GM21526 (cell line): ENCODE results near the gene KLF13.

Source experiments
- ATAC-seq: cut with Tn5 transposase; IDR thresholded peaks from one replicate; pipeline ENCODE4 v1.9.1; 2021; ENCODE audit warnings: moderate library complexity; ENCODE audit not compliant: unreplicated experiment, low FRiP score

KLF13 gene

DNA sequence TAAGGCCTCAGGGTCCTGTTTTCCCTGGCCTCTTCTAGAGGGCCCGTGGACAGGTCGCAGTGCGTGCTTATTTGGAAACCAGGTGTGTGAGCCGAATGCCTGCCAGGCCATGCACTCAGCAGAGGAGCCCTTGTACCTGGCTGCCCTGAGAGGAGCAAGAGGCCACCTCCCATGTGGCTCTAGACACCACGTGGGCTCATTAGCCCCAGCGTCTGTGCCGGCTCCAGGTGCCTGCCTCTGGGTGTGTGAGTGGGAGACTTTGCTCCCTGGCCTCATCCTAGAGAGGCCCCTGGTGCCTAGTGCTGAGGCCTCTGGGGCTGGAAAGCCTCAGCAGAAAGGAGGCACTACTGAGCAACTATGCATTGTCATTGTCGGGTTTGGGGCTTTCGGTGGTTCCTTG is 50.4 kb downstream of the KLF13 start:
- no peak for ATAC-seq

DNA sequence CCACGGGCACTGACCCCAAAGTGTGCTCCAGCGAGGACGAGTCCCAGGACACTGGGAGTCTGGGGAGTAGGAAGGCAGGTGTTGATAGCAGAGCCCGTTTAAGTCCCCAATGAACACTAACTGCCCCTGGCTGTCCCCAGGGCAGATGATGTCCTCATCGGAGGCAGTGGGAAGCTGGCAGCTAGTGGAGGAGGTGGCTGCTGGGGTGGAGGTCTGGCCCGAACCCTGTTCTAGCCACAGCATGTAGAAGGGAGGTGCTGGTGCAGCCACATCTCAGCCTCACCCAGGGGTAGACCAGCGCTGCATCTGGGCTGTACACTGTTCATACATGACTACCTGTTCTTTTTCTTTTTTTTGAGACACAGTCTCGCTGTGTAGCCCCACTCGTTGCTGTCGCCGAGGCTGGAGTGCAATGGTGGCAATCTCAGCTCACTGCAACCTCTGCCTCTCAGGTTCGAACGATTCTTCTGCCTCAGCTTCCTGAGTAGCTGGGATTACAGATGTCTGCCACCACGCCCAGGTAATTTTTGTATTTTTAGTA is 51.8 kb downstream of the KLF13 start:
- ATAC-seq, result no peak

DNA sequence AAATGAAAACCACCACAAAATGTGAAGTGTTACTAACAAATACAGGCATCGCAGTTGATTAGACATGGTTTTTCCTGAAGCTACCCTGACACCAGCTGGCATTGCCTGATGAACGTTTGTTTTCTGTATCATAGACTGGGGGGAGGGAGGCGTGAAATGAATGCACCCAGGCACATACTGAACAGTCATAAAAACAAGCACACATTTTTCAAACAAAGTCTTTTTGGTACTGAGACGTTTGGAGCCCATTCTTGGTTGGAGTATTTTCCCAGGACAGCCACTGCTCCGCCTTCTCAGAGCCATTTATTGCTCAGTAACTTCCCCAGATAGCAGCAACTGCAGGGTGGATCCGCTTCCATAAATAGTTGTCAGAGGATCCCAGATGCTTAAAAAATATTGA is 52.4 kb downstream of the KLF13 start:
- ATAC-seq, result no peak

DNA sequence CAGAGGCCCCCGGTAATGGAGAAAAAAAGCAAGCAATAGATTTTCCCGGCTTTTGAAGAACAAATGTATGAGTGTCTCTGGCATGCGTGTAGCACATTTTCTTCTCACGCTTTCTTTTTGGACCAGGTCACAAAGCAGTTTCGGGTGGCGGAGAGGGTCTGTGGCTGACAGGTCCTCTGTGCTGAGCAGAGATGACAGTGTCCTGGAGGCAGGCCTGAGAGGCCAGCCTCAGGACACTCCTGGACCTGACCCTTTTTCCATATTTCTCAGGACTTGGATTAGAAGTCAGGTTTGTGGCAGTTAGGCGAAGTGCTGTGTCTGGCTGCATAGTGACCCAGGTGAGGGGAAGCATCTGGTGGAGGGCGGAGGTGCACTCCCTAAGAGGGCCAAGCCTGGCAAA is 52.9 kb downstream of the KLF13 start:
- no peak for ATAC-seq

DNA sequence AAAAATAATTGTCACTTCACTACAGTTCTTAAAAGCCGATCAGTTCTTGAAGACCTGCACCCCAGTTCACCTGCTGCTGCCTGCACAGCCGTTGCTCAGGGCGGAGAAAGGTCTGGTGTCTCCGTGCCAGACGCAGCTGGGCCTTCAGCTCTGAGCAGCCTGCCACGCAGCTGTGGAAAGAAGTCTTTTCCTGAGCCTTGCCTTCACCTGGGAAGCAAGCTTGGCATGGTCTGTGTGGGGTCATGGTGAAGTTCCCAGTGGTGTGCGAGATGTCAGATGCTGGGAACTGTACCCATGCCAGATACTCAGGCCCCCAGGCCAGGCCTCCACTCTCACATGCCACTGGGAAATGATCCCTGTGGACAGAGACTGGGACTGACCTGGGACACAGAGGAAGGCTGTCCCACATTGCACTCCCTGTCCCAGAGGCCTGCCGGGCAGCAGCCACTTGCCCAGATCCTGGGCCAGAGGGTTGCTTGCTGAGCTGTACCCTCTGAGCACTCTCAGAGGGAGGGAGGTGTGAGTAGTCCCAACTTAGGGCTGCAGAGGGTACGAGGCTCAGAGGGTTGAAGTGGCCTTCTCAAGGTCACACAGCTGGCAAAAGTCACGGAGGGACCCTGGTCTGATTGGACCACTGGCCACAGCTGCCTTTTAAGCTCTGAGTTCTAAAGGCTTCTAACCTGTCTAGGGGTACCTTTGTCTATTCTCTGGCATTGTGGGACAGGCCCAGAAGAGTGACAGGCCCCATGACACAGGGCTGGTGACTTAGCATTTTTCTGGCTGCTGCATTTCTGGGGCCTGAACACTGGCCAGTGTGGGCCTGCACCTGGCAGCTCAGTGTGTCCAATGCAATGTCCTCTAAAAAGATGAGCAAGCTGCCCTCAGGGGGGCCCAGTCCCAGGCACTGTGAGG is 55.4 kb downstream of the KLF13 start:
- ATAC-seq, result no peak

DNA sequence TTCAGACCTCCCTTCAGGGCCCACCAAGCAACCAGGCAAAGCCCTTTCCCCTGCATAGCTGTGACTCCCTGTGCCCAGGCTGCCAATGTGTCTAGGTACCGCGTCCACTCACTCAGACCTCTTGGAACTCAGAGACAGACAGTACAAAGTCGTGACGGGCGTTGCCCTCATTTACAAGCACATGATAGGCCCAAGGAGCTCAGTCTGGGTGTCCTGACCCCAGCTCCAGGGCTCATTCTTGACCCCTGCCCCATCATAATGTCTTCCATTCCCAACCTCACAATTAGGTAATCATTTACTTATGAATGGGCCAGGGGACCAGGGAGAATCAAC is 56.0 kb downstream of the KLF13 start:
- ATAC-seq, result no peak

DNA sequence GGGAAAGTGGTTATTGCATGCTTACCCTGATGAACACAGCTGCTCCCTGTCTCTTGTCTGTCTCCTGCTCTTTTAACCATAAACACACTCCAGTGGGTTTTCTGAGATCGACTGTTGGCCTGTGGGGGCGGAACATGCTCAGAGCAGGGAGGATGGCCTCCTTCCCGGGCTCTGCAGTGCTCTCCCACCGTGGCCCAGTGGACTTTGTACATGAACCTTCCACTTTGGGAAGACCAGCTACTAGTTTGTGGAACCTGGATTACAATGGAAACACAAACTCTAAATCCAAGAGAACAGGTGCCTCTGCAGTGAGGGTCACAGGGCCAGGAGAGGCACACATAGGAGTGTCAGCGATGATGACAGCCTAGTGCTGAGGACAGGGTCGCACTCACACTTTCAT is 56.5 kb downstream of the KLF13 start:
- no peak for ATAC-seq

DNA sequence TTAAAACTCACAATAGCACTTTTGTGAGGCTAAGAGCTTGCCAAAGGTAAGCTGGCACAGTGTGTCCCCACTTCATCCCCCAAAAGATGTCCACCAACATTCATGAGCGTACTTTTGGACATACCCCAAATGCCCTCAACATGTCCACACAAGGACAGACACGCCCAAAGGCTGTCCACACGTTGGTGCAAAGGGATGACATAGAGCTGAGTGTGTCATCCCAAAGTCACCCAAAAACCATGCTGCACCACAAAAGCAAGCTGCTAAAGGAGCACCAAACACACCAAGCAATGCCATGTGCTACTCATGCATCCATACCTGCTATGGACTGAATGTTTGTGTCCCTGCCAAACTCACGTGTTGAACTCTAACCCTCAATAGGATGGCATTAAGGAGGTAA is 57.9 kb downstream of the KLF13 start:
- ATAC-seq, result no peak

DNA sequence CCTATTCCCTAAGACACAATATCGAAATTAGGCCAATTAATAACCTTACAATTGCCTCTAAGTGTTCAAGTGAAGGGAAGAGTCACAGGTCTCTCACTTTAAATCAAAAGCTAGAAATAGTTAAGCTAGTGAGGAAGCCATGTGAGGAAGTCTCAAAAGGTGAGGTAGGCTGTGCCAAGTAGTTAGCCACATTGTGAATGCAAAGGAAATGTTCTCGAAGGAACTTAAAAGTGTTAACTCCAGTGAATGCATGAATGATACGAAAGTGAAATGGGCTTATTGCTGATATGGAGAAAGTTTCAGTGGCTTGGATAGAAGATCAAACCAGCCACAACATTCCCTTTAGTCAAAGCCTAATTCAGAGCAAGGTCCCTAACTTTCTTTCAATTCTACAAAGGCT is 59.1 kb downstream of the KLF13 start:
- no peak for ATAC-seq

DNA sequence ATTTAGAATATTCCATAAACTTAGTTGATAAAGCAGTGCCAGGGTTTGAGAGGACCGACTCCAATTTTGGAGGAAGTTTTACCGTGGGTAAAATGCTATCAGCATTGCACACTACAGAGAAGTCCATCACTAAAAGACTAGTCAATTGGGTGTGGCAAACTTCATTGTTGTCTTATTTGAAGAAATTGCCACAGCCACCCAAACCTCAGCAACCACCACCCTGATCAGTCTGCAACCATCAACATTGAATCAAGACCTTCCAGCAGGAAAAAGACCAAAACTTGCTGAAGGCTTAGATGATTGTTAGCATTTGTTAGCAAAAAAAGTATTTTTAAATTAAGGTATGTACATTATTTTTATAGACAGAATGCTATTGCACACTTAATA is 60.5 kb downstream of the KLF13 start:
- ATAC-seq, result no peak

DNA sequence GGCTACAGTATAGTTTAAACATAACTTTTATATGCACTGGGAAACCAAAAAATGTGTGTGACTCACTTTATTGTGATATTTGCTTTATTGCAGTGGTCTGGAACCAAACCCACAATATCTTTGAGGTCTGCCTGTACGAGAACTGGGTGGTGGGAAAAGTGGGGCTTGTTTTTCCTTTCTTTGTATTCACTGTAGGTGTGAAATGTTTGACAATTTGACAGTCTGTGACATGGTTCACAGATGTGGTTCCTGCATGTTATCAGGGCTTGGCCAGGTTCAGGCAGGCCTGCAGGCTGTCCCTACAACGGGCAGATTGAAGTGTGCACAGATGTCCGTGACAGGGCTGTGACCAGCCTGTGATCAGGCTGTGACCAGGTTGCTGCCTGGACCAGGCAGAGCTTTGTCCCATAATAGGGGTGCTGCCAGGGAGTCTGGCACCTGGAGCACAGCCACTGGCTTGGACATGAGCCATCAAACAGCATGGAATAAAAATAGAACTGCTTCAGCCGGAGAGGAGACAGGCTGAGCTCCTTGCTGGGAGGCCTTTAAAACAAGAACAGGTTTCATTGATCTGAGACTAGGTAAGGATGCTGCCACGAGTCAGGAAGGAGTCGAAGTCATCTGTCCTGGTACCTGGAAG is 61.0 kb downstream of the KLF13 start:
- no peak for ATAC-seq

DNA sequence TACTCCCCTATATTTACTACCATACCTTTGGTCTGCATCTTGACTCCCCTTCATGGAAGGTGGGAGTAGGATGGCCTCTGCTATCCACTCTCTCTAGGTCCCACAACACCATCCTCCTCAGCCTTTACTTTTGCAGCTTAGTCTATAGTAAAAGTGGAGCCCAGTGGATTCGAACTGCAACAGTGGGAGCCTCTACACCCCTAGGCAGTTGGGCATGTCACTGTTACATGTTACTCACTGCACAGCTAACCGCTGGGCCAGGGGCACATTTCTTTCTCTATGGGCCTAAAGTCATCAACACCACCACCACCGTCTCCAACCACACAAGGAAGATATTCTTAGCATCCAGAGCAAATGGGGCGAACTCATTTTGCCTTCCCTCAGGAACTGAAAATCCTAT is 62.9 kb downstream of the KLF13 start:
- no peak for ATAC-seq

DNA sequence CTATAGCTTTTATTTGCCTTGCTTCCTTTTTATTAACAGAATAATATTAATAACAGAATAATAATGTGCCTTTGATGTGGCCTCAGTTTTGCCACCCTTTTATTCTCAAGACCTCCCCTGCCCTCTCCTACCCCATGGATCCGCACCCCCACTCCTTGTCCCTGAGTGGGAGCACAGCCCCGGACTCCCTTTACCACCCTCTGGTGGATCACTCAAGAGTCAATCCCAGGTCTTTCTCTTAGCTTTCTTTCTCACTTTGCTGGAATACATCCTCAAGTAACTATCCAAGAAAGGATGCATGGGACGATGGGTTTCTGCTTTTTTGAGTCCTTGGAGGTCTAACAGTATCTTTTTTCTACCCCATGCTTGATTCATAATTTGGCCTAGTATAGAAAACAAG is 63.4 kb downstream of the KLF13 start:
- ATAC-seq, result no peak

DNA sequence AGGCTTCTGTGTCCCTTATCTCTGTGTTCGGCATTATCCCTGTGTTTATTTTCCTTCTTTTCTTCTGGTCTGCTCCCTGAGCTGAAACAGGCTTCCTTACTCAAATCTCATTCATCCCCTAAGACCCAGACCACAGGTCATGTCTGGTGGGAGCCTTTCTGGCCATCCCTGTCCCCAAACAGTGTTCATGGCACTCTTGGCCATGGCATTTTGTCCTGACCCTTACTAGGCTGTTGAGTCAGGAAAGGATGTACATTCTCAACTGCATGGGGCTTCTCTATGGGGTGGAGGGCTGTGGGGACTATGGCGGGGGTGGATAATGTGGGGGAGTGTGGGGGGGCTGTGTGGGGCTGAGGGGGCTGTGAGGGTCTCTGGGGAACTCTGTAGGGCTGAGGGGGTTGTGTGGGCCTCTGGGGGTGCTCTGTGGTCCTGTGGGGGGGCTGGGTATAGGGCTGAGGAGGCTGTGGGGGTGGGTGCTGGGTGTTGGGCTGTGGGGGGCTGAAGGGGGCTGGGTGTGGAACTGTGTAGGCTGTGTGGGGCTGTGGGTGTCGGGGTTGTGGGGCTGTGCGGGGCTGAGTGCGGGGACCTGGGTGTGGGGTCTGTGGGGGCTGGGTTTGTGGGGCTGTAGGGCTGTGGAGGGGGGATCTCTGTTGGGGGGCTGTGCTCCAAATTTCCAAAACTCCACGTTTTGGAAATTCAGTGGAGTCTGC is 64.3 kb downstream of the KLF13 start:
- ATAC-seq, result no peak

DNA sequence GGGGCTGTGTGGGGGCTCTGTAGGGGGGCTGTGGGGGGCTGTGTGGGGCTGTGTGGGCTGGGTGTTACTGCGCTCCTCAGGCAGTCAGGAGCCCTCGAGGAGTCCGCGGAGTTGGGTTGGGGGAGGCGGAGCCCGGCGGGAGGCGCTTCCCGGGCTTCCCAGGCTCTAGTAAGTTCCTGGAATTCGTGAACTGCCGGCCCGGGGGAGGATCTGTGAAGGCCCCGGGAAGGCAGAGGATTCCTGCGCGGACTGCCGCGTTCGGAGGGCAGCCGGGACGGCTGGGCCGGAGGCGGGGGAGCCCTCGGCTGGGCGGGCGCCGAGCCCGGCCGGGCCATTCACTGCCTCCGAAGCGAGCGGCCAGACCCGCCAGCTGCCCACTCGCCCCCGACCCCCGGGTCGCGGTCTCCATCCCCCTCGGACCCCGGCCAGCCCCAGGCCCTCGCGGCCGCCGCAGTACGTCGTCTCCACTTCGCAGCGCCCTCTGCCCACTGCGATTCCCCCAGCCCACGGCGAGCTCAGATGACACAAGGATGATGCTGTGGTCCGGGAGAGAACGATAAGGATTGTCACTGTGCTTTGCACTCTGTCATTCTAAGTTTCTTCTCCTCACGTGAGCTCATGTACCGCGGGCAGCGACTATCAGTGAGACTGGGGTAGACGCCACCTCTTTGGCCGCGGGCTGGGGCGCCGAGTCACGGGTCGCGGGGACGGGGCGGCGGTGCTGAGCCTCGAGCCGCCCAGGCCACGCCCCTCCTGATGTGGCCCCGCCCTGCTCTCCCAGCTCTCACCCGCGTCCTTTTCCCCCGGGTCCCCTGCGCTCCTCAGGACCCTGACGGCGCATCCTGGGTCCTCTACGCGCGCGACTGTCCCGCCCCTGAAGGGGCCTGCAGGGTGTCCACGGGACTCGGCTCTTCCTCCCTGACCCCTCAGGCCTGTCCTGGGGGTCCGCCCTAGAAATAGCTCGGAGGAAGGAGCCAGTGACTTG is 65.3 kb downstream of the KLF13 start:
- peak; percentile 78 for ATAC-seq

DNA sequence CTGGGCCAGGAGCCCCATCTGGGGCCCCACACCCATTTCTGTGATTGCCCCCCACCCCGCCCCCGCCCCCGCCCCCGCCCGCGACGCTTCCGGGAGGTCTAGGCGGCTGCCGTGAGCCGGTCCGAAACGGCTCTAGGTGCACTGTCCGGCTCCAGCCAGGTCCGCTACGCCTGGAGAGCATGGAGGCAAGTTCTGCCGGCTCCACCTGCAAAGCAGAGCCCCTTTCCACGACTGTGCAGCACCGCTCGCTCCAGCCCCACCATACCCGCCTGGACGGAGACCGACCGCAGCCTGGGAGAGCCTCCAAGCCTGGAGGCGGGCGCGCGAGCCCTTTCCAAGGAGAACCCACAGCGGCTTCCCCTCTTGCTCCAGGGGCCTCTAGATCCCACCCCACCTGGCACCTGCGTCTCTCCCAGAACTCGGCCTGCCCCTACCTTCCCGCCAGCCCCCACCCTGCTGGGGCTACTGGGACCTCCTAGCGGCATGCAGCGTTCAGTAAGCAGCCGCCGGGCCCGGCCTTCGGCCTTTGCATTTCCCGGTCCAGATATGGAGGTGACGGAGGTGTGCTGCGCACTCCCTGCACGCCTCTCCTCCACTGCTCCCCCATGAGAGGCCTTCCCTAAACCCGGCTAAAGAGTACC is 66.2 kb downstream of the KLF13 start:
- ATAC-seq, result peak; percentile 36

DNA sequence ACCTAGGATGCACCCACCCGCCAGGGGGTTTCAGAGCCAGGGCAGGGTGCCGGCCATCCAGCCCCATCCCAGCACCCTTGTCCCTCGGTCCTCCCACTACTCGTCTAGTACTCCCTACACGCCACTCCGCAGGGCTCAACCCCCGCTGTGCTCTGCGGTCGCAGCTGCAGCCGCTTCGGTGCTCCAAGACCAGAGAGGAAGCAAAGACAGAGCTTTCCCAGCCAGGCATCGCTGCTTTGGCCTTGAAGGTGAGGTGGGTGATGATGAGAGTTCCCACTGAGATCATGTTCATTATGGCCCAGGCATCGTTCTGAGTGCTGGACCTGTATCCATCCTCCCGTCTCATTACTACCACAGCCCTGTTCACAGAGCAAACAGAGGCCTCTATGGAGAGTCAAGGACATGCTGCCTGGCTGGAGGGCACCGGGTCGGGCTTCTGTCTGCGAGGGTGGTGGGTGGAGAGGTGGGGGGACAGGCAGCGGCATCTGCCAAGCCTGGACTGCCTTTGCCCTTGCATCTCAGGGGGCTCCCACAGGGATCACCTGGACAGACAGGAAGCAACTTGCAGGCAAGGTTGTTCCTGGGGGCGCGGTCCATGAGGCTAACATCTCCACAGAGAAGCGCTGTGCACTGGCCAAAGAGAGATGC is 66.9 kb downstream of the KLF13 start:
- ATAC-seq, result no peak

DNA sequence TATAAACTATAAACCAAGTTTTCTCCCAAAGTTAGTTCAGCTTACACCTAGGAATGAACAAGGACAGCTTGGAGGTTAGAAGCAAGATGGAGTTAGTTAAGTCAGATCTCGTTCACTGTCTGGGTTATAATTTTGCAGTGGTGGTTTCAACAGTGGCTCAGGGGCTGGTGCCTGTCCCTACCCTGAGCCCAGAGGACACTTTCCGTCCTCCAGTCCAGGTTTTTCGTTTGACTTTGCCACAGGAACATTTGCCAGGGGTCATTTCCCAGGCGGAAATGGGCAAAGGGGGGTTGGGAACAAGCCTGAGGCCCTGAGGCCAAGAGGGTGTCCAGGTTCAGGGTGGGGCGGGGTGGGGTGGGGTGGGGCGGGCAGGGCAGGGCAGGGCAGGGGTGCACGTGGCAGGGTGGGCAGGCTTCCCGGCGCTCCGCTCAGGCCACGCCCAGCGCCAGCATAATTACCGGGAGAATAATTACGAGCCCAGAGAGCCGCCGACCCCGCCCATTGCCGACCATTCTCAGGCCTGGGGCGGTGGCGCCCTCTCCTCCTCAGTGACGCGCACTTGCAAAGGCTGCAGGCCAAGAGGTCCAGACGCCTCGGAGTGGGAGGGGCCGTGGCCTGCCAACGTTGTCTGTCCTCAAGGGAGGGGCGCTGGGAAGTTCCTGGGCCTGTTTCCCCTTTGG is 70.4 kb downstream of the KLF13 start:
- no peak for ATAC-seq
